HG03575 (cell line): Measurements from ENCODE around the gene CIP2A.
"Not testable (repeated sequence)": the region's sequence is repeated elsewhere in the genome, so short reads cannot be mapped to it uniquely, and the experiment has no call there.

Source experiments
- ATAC-seq: cut with Tn5 transposase; IDR thresholded peaks from one replicate; pipeline ENCODE4 v1.9.1; 2021; ENCODE audit not compliant: unreplicated experiment, insufficient number of reproducible peaks, low FRiP score; ENCODE audit errors: extremely low read depth

Gene CIP2A

GRCh38 chr3:108589081-108589997, at the start of gene CIP2A, which contains the start of gene DZIP3:
Gene CIP2A (minus strand): TSS chr3:108589438. CDS start chr3:108589375, 63 bp downstream.
Gene DZIP3 (plus strand): TSS chr3:108589722. CDS start chr3:108605407, 15,685 bp downstream.
- ATAC-seq: peak; percentile 72

DNA sequence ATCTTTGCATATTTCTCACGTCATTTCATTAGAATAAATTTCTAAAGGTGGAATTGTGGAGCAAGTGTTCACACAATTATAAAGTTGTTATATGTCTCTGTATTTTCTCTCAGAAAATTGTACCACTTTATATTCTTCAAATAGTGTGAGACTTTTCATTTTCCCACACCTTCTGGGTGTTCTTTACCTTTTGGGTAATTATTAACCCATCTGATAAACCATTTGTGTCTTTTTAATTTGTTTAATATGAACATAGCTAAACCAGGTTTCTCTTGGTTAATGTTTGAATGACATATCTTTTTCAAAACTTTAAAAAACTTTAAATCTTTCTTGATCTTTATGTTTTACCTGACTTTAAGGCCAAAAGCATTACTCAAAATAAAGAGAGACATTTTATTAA, 40.7 kb upstream of the CIP2A start:
- no peak for ATAC-seq

- ATAC-seq: no peak
Measured at GRCh38 chr3:108623504-108623903, 34.3 kb upstream of the CIP2A start.

- no peak for ATAC-seq
Measured at GRCh38 chr3:108620250-108620649, 31.0 kb upstream of the CIP2A start.

DNA sequence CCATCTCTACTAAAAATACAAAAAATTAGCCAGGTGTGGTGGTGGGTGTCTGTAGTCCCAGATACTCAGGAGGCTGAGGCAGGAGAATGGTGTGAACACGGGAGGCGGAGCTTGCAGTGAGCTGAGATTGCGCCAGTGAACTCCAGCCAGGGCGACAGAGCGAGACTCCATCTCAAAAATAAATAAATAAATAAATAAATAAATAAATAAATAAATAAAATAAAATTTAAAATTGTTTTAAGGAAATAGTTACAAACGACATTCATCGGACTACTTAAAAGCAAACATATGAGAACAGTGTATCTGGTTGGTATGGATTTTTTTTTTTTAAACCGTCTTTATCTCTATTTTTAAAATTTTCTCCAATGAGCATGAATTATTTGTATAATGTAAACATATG, 26.9 kb upstream of the CIP2A start:
- not testable (repeated sequence) for ATAC-seq

GRCh38 chr3:108610651-108611050, 21.4 kb upstream of the CIP2A start:
- ATAC-seq: no peak

DNA sequence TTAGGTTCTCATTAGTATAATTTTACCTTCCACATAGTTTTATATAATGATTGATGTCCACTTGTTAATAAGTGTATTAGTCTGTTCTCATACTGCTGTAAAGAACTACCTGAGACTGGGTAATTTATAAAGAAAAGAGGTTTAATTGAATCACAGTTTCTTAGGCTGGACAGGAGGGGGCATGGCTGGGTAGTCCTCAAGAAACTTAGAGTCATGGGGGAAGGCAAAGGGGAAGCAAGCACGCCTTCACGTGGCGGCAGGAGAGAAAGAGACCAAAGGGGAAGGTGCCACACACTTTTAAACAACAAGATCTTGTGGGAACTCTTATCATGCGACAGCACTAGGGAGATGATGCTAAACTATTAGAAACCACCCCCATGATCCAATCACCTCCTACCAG, 19.5 kb upstream of the CIP2A start:
- no peak for ATAC-seq

DNA sequence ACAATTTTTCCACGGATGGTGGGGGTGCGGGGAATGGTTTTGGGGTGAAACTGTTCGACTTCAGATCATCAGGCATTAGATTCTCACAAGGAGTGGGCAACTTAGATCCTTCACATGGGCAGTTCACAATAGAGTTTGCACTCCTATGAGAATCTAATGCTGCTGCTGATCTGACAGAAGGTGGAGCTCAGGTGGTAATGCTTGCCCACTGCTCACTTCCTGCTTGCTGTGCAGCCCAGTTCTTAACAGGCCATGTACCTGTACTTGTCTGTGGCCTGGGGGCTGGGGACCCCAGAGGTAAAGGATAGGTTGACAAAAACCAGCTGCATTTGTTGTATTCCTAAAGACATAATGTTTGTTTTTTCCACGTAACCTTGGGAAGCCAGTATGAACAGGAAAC, 16.3 kb upstream of the CIP2A start:
- no peak for ATAC-seq

- no peak for ATAC-seq
Measured at GRCh38 chr3:108605028-108605427, 15.8 kb upstream of the CIP2A start.

DNA sequence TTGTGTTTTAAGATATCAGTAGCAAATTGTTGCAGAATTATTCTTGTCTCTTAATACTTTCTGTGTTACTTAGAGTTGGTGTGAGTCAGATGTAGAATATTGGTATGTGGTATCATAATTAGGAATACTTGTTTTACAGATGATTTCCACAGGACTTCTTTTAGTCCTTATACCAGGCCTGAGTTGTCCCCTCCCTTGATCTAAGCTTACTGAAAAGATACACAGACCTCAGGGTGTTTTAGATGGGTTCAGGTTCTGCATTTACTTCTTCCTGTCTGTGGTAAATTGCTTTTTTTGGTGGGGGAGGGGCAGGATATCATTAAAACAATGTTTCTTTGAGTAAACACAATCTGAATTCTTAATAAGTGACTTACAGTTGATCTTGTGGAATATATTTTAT, 14.5 kb upstream of the CIP2A start:
- ATAC-seq: no peak

- no peak for ATAC-seq
Measured at GRCh38 chr3:108602935-108603294, 13.7 kb upstream of the CIP2A start.

- no peak for ATAC-seq
Measured at GRCh38 chr3:108602249-108602934, 13.2 kb upstream of the CIP2A start.

- no peak for ATAC-seq
Measured at GRCh38 chr3:108599677-108600409, 10.6 kb upstream of the CIP2A start.

GRCh38 chr3:108598375-108598774, 9.1 kb upstream of the CIP2A start:
- no peak for ATAC-seq

DNA sequence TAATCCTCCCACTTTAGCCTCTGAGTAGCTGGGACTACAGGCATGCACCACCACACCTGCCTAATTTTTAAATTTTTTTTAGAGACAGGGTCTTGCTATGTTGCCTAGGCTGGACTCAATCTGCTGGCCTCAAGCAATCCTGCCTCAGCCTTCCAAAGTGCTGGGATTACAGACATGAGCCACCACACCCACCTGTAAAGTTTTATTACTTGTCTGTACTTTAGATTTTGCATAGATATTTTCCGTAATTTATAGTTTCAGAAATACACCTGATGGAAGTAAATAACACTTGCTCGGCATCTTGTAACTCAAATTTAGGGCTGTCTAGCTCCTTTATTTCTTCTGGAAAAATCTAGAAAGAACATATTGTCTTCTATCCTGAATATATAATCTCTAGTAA, 6.1 kb upstream of the CIP2A start:
- ATAC-seq: no peak

GRCh38 chr3:108590460-108590859, 1.2 kb upstream of the CIP2A start:
- no peak for ATAC-seq

DNA sequence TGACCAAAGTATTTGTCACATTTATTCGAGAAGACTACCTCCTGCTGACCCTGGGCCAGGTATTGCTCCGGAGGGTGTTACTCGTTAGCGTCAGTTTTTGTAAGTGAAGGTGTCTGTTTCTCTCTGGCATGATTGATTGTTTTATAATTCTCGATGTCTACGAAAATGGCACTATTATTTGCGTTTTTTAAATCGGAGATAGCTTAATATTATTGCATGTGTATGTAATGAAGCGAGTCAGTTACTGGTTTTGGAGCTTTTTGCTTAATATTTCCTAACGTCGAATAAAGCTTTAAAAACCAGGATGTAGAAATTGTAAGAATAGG, 723 bp upstream of the CIP2A start:
- ATAC-seq: no peak

- no peak for ATAC-seq
Measured at GRCh38 chr3:108588601-108589000, 637 bp downstream of the CIP2A start.

DNA sequence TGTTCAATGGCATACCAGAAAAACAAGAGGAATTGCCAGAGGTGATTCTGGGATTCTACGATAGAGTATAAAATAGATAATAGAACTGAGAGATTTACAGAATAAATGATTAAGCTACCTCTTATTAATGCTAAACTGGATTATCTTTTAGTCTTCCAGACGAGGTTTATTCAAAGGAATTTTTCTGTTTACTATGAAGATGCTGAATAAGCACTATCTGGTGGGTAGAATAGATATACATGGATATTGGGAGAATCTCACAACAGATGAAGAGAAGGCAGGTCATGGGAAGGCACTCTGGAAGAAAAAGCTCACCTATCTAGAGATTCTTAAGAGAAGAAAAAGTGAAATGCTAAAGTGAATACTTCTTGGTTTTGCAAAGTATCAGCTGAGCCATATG, 11.2 kb downstream of the CIP2A start:
- ATAC-seq: no peak

DNA sequence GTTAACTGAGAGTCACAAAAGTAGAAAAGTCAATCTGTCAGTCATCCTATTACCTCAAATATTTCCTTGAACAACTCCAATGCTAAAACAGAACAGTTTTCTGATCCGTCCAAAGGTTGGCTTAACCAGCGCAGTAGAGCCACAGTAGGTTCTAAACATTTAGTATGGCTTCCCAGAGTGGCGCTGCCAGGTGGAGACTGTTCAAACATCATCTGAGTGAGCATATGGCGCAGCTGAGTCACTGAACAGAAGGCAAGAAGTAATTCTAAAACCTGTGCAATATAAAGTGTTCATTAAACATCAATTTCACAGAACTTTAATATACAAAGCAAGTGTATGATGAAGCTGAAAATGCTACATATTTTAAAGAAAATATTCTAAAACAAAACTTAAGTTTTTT, 19.9 kb downstream of the CIP2A start:
- ATAC-seq: no peak
